Glutamatergic neuron (in vitro differentiated cells): ENCODE data around the gene PLCXD1. TPM values are rescaled to one million over a fixed set of nuclear protein-coding genes. Genes with fewer than 3 reads are reported as not detected.

Experiments used
- DNase-seq: peaks from one replicate; pipeline ENCODE4 v3.0.0; 2022
- H3K27ac Mint-ChIP-seq: one replicate; pipeline ENCODE4 v1.8.0; 2020; ENCODE audit warnings: mild to moderate bottlenecking, mixed read lengths, inconsistent platforms; ENCODE audit not compliant: unreplicated experiment
- H3K27me3 Mint-ChIP-seq: one replicate; pipeline ENCODE4 v1.8.0; 2020; ENCODE audit warnings: mild to moderate bottlenecking, moderate library complexity, mixed read lengths, inconsistent platforms; ENCODE audit not compliant: unreplicated experiment
- H3K36me3 Mint-ChIP-seq: one replicate; pipeline ENCODE4 v1.8.0; 2020; ENCODE audit warnings: mild to moderate bottlenecking, mixed read lengths, inconsistent platforms; ENCODE audit not compliant: unreplicated experiment
- H3K4me1 Mint-ChIP-seq: one replicate; pipeline ENCODE4 v1.8.0; 2020; ENCODE audit warnings: mild to moderate bottlenecking, low read depth, mixed read lengths, inconsistent platforms; ENCODE audit not compliant: unreplicated experiment
- H3K4me3 Mint-ChIP-seq: one replicate; pipeline ENCODE4 v1.8.0; 2020; ENCODE audit warnings: mild to moderate bottlenecking, mixed read lengths, inconsistent platforms; ENCODE audit not compliant: unreplicated experiment
- H3K9me3 Mint-ChIP-seq: one replicate; pipeline ENCODE4 v1.8.0; 2020; ENCODE audit warnings: mild to moderate bottlenecking, moderate library complexity, mixed read lengths, inconsistent platforms; ENCODE audit not compliant: unreplicated experiment
- total RNA-seq: library from RNA; stranded (reverse); fragmentation: NEBNext Ultra II Directional; extraction: Animal tissue kit (Norgen Biotek cat#: 25700); gene quantifications from one replicate; pipeline ENCODE4 v1.2.1, GENCODE V29; 2021; ENCODE audit not compliant: unreplicated experiment
- TF ChIP-seq, protein P1 (sequence below): fragments of 200-600 bp; sonication (generic); IDR thresholded peaks from one replicate; pipeline ENCODE4 v1.5.0; 2021; ENCODE audit not compliant: partially characterized antibody, unreplicated experiment

Gene PLCXD1
- total RNA-seq, 1 donor from 2014 or later: 36.4 TPM

DNA sequence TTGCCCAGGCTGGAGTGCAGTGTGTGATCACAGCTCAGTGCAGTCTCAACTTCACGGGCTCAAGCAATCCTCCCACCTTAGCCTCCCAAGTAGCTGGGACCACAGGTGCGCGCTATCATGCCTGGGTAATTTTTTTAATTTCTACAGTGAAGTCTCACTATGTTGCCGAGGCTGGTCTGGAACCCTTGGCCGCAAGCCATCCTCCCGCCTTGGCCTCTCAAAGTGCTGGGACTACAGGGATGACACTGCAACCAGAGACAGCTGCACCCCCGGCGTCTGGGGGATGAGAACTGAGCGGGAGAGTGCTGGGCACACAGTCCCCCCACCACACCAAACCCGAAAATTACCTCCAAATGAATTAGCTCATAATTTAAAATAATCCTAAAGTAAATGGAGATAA lies 70.6 kb downstream of the PLCXD1 start:
- TF ChIP-seq, protein P1, sequence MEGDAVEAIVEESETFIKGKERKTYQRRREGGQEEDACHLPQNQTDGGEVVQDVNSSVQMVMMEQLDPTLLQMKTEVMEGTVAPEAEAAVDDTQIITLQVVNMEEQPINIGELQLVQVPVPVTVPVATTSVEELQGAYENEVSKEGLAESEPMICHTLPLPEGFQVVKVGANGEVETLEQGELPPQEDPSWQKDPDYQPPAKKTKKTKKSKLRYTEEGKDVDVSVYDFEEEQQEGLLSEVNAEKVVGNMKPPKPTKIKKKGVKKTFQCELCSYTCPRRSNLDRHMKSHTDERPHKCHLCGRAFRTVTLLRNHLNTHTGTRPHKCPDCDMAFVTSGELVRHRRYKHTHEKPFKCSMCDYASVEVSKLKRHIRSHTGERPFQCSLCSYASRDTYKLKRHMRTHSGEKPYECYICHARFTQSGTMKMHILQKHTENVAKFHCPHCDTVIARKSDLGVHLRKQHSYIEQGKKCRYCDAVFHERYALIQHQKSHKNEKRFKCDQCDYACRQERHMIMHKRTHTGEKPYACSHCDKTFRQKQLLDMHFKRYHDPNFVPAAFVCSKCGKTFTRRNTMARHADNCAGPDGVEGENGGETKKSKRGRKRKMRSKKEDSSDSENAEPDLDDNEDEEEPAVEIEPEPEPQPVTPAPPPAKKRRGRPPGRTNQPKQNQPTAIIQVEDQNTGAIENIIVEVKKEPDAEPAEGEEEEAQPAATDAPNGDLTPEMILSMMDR: no peak
- peaks cover 7% of the 10 kb centered on the region for H3K4me1 Mint-ChIP-seq
- DNase-seq: no peak
- H3K27me3 Mint-ChIP-seq: peaks cover 2% of the 10 kb centered on the region
- H3K27ac Mint-ChIP-seq: no peak overlapping the region
- H3K9me3 Mint-ChIP-seq: peaks cover 12% of the 10 kb centered on the region
- H3K4me3 Mint-ChIP-seq: no peak overlapping the region
- H3K36me3 Mint-ChIP-seq: no peaks in the 10 kb centered on the region

DNA sequence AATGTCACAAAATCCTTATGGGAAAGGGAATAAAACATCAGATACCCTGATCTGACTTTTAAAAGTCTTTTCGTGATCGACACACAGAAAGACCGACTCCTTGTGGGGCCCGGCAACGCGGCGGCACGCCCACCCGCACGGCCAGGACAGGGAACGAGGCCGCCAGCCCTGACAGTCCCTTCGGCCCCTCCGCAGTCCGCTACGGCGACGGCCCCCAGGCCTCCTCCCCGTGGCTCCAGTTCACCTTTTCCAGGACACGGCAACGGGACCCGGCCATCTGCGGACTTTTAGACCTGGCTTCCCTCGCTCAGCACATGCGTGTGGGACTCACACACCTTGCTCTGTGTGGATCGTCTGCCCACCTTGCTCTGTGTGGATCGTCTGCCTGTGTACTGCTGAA lies 71.0 kb downstream of the PLCXD1 start:
- Mint-ChIP-seq H3K27me3 (peaks cover 2% of the 10 kb centered on the region), H3K9me3 (peaks cover 8% of the 10 kb centered on the region), H3K36me3 (no peaks in the 10 kb centered on the region), H3K4me3 (no peak overlapping the region), H3K27ac (no peak overlapping the region), H3K4me1 (peaks cover 7% of the 10 kb centered on the region)
- TF ChIP-seq, protein P1: no peak
- no peak for DNase-seq

DNA sequence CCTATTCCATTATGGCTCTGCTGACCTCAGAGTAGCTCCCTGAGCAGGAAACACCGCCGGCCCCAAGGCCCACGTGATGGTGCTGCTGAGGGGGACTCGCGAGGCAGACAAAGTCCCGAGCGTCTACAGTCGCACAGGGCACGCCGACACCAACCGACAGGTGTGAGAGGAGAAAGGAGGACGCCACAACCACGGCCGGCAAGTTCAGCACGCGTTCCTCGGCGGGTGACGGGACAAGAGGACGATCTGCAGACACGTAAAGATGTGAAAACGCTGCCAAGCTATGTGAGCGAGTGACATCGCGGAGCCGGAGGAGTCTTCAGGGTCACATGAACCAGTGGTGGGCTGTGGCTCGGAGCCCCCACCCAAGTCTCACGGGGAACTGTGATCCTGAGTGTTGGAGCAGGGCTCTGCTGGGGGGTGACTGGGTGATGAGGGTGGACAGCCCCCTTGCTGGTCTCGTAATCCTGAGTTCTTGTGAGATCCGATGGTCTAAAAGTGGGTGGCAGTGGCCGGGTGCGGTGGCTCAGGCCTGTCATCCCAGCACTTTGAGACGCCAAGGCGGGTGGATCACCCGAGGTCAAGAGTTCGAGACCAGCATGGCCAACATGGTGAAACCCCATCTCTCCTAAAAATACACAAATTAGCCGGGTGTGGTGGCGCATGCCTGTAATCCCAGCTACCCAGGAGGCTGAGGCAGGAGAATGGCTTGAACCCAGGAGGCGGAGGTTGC lies 71.6 kb downstream of the PLCXD1 start:
- Mint-ChIP-seq H3K4me1 (peaks cover 7% of the 10 kb centered on the region), H3K27me3 (peaks cover 2% of the 10 kb centered on the region), H3K9me3 (peaks cover 10% of the 10 kb centered on the region), H3K27ac (no peak overlapping the region), H3K4me3 (no peak overlapping the region), H3K36me3 (peaks cover 5% of the 10 kb centered on the region)
- DNase-seq: no peak
- TF ChIP-seq, protein P1: no peak

Other genes starting within 250 kb of the PLCXD1 start
- gene GTPBP6, start 37.4 kb downstream of the PLCXD1 start, total RNA-seq: 52.3 TPM
- gene PPP2R3B, start 105.5 kb downstream of the PLCXD1 start, total RNA-seq: 36.1 TPM